GM19438 (cell line): ENCODE results near the gene ELL.

Experiments used
- ATAC-seq: cut with Tn5 transposase; IDR thresholded peaks from one replicate; pipeline ENCODE4 v1.9.1; 2021; ENCODE audit warnings: low read depth; ENCODE audit not compliant: unreplicated experiment

Gene ELL

GRCh38 chr19:18506101-18506930, 15.6 kb downstream of the ELL start:
- ATAC-seq, result no peak

DNA sequence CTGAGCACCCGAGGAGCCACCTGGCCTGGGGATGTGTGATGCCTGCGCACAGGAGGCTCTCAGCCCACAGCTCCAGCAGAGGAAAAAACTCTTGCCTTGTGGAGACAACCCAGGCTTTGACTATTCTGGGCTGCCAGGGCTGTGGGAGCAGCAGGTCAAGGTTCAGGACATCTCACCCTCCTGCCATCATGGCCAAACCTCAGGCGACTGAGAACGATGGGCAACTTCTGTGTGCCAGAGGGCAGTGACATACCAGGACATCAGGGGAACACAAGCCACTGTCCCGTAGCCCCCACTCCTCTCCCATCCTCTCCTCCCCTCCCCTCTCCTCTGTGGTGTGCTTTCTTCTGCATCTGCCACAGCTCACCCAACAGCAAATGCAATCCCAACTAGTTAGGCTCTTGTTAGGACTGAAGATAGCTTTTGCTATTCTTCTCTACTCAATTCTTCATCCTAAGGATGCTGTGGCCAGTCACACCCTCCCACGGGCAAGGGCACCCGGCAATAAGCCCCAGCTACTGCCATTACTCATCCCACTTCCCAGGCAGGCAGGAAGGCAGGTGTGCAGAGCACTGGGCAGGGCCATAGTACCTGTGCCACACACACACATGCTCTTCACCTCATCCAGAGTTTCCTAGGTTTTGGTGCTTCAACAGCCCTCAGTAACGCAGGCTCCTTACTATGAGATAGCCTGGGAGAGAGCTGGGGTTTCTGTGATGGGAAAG, 16.8 kb downstream of the ELL start:
- ATAC-seq, result no peak

DNA sequence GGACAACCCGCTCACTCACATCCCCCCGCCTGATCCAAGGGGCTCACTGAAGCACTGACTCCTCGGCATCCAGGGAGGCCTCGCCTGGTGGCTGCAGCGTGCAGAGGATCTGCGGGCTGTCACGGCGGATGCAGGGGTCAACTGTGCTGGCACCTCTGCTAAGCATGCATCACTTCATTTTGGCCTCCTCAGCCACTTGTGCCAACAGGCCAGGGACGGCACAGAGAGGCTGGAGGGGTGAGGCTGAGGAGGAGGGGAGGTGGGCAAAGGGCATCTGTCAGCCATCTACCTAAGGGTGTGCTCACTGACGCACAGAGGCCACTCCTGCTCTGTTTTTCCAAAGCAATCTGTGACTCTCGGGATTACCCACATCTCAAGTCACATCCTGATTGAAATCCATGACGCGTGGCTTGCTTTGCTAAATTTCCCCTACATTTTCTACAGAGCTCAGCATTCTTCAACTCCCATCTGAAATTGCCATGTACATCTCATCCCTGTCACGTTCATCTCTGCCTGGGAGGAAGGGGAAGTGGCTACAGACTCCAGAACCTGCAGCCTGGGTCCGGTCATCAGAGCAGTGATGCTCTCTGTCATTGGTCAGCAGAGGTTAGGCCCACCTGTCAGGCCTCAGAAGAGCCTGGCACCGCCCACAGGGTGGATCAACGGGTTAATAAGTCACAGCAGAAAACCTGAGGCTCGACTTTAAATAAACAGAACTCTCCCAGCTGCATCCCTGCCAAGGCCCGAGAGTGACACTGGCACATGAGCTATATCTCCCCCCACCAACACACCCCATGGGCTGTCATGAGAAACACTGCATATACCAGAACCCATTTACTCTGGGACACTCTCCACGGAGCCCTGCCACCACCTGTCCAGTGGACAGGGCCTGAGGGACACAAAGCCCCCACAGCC, 17.6 kb downstream of the ELL start:
- peak; percentile 84 for ATAC-seq

- ATAC-seq, result no peak
Observed at GRCh38 chr19:18503337-18503970, 18.4 kb downstream of the ELL start.

DNA sequence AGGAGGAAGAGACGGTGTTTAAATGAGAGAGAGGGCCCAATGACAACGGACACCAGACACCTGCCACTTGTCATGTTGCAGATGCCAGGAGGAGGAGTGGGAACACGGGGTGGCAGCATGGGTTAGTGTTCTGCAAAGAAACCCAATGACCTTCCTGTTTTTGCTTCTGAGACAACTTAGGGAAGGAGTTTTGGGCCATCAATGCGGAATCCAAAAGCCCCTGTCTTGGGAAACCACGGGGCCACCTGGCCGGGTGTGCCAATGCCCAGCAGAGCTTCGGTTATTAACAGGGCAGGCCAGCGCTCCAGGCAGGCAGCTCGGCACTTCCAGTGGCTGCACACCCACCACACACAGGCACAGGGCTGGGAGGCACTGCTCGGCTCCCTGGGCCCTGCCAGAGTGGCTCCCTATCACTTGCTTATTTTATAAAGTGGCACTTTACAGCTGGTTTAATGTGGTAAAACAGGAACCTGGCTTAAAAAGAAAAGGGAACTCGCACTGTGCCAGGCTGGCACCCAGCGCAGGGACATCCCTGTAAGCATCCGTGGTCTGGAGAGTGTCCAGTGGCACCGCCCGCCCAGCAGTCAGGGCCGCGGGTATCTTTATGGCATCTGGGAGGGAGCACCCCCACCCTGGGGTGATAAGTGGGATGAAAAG, 19.1 kb downstream of the ELL start:
- ATAC-seq, result no peak

- no peak for ATAC-seq
Observed at GRCh38 chr19:18502246-18502637, 19.6 kb downstream of the ELL start.

- no peak for ATAC-seq
Observed at GRCh38 chr19:18501832-18502231, 20.0 kb downstream of the ELL start.

GRCh38 chr19:18501351-18501750, 20.5 kb downstream of the ELL start:
- ATAC-seq, result no peak

GRCh38 chr19:18500799-18501198, 21.1 kb downstream of the ELL start:
- ATAC-seq, result no peak

- no peak for ATAC-seq
Observed at GRCh38 chr19:18500376-18500775, 21.5 kb downstream of the ELL start.

- no peak for ATAC-seq
Observed at GRCh38 chr19:18499055-18499775, 22.7 kb downstream of the ELL start.

DNA sequence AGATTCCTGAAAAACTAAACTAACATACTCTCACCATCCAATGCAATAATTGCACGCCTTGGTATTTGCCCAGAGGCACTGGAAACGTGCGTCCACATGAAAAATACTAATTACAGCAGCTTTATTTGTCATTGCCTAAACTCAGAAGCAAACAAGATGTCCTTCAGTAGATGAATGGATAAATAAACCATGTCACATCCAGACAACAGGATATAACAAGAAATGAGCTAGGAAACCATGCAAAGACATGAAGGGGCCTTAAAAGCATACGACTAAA, 25.0 kb downstream of the ELL start:
- ATAC-seq, result no peak

DNA sequence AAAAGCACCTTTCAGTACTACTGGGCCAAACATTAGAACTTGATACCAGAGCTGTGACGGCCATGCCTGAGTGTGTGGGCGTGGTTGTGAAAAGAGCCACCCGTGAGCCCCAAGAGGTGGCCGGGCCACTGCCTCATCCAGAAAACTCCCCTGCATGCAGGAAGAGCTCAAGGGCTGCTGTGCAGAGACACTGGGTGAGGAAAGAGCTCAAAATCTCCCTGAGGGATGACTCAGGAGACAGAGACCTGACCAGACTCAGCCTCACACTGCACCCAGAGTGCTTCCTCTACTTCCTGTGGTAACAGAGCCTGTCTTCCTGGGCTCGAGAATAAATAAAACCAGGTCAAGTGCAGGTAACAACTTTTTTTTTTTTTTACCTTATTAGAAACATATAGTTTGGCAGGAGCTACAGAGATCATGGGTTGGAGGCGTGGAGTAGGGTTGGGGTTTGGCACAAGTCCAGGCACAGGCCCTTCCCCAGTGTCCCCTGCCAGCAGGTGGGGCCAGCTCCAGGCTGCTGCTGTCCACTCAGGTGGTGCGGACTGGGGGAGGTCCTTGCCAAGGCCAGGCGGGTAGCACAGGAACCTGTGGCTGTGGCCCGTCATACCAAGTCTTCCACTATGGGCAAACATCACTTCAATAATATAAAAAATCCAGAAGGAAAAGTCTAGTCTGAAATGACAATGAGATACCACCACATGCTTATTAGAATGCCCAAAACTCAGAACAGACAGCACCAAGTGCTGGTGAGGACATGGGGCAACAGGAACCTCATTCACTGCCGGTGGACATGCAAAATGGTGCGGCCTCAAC, 25.5 kb downstream of the ELL start:
- ATAC-seq, result no peak

DNA sequence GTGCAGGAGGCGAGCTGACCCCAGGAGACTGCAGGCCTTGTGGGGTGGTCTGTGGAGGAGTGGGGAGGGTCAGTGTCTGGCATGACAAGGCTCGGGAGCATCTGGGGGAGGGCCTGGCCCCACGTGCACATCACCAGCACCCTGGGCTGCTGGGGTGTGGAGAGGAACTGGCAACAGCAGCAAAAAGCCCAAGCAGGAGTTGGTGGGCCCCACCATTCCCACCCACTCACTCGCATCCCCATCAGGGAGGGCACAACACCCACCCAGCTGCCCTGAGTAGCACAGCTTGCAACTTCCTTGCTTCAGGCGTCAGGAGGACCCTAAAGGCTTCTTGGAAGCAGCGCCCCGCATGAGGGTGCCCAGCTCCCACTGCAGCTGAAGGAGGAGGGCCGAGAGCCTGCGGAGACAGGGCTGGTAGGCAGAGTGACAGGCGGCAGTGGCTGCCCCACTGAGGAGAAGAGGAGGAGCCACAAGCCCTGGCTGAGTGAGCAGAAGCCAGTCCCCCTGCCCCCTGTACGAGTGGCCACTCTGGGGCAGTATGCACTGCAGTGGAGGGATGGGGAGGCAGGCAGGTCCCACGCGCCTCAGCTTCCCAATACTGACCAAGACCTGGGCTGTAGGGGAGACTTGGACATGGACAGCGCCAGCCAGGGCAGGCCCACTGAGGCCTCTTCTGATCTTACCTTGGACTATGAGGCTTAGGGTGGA, 26.5 kb downstream of the ELL start:
- no peak for ATAC-seq

- ATAC-seq, result no peak
Observed at GRCh38 chr19:18494267-18494607, 27.6 kb downstream of the ELL start.

DNA sequence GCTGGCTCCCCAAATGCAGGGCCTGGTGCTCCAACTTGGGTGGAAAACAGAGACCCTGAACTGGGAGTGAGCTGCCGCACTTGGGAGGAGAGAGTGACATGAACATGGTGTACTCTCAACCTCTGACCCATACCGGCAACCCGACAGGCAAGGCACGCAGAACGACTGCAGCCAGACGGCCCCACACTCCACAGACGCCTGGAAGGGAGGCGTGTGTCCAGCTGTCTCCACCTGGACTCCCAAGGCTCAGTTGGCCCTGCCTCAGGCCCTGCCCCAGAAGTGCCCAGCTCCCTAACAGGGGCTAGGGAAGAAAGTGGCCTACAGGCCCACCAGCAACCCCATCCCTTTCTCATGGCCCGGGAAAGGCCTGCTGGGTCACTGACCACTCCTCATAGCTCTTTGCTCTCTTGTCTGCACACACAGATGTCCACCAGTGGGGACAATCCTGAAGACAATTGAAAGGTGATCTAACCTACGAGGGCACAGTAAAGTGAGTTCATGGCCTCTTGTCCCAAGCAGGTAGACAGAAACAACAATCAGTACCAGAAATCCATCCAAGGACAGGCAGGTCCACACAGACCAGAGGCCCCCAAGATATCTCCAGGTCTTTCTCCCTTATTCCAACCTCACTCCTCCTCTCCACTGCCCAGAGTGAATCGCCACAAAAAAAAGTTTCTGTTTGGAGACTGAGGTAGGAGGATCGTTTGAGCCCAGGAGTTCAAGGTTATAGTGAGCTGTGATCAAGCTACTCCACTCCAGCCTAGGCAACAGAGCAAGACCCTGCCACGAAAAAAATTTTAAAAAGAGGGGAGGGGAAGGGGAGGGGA, 28.2 kb downstream of the ELL start:
- no peak for ATAC-seq
